Measurements from ENCODE around the gene GRIA3.

The GRIA3 gene

GRCh38 chrX:123222920-123223319 is 38.8 kb downstream of the GRIA3 start:
- no peak overlapping the region for H3K4me3 ChIP-seq (ENCODE audit: low read depth, low read length)
- H3K36me3 ChIP-seq (ENCODE audit: insufficient read depth, low read length): no peaks in the 10 kb centered on the region
- no peaks in the 10 kb centered on the region for H3K4me1 ChIP-seq (ENCODE audit: control insufficient read depth, insufficient read depth, low read length, unreplicated experiment)
- H3K27me3 ChIP-seq (ENCODE audit: insufficient read depth, low read length): no peaks in the 10 kb centered on the region
- no peak overlapping the region for H2AFZ ChIP-seq (ENCODE audit: low read length, unreplicated experiment)
- H3K79me2 ChIP-seq (ENCODE audit: control insufficient read depth, insufficient read depth, low read length, unreplicated experiment): no peaks in the 10 kb centered on the region
- H3K27ac ChIP-seq (ENCODE audit: low read depth, low read length): no peak overlapping the region

- H3K4me1 ChIP-seq (ENCODE audit: control insufficient read depth, insufficient read depth, low read length, unreplicated experiment): no peaks in the 10 kb centered on the region
- H2AFZ ChIP-seq (ENCODE audit: low read length, unreplicated experiment): no peak overlapping the region
- H3K4me3 ChIP-seq (ENCODE audit: low read depth, low read length): no peak overlapping the region
- no peaks in the 10 kb centered on the region for H3K79me2 ChIP-seq (ENCODE audit: control insufficient read depth, insufficient read depth, low read length, unreplicated experiment)
- no peaks in the 10 kb centered on the region for H3K36me3 ChIP-seq (ENCODE audit: insufficient read depth, low read length)
- no peaks in the 10 kb centered on the region for H3K27me3 ChIP-seq (ENCODE audit: insufficient read depth, low read length)
- H3K27ac ChIP-seq (ENCODE audit: low read depth, low read length): no peak overlapping the region
Measured at GRCh38 chrX:123223409-123223808, 39.3 kb downstream of the GRIA3 start.

DNA sequence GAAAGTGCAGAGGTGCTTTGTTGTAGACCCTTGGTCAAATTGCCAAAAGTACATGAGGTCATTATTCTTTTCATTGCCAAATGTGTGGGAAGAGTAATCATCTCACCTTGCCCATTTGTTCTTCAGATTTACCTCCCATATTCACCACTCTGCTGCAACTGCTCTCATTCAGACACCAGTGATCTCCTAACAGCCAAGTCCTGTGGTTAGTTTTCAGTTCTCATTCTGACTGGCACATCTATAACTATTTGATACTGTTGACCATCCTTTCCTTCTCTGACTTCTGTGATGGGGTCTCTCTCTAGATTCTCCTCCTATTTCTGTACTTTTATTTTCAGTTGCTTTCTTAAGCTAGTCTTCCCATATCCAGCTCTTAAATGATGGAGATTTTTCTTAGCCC is 39.8 kb downstream of the GRIA3 start:
- Histone ChIP-seq H3K4me3 (ENCODE audit: low read depth, low read length) (no peak overlapping the region), H3K27me3 (ENCODE audit: insufficient read depth, low read length) (no peaks in the 10 kb centered on the region), H2AFZ (ENCODE audit: low read length, unreplicated experiment) (no peak overlapping the region), H3K27ac (ENCODE audit: low read depth, low read length) (no peak overlapping the region), H3K36me3 (ENCODE audit: insufficient read depth, low read length) (no peaks in the 10 kb centered on the region), H3K4me1 (ENCODE audit: control insufficient read depth, insufficient read depth, low read length, unreplicated experiment) (no peaks in the 10 kb centered on the region), H3K79me2 (ENCODE audit: control insufficient read depth, insufficient read depth, low read length, unreplicated experiment) (no peaks in the 10 kb centered on the region)

DNA sequence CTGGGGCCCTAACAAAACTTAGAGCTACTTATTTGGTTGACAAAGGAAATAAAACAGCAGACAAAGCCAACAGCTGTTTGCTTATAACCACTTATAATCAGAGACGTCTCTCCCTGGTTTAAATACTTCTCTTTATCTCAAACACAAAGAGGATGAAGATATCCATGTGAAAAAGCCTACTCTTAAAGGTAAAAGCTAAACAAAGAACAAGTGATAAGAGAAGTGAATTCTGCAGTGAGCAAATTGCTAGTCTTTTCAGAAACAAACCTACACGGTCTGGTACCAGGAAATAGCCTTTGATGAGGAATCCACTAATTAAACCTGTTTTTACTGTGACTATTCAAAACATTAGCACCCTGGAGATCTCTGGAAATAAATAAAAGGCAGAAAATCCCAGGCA is 46.7 kb downstream of the GRIA3 start:
- no peaks in the 10 kb centered on the region for H3K4me1 ChIP-seq (ENCODE audit: control insufficient read depth, insufficient read depth, low read length, unreplicated experiment)
- no peaks in the 10 kb centered on the region for H3K79me2 ChIP-seq (ENCODE audit: control insufficient read depth, insufficient read depth, low read length, unreplicated experiment)
- no peak overlapping the region for H3K27ac ChIP-seq (ENCODE audit: low read depth, low read length)
- no peak overlapping the region for H3K4me3 ChIP-seq (ENCODE audit: low read depth, low read length)
- H3K27me3 ChIP-seq (ENCODE audit: insufficient read depth, low read length): no peaks in the 10 kb centered on the region
- no peaks in the 10 kb centered on the region for H3K36me3 ChIP-seq (ENCODE audit: insufficient read depth, low read length)
- H2AFZ ChIP-seq (ENCODE audit: low read length, unreplicated experiment): no peak overlapping the region

- no peaks in the 10 kb centered on the region for H3K27me3 ChIP-seq (ENCODE audit: insufficient read depth, low read length)
- no peak overlapping the region for H3K4me3 ChIP-seq (ENCODE audit: low read depth, low read length)
- H3K27ac ChIP-seq (ENCODE audit: low read depth, low read length): no peak overlapping the region
- no peaks in the 10 kb centered on the region for H3K79me2 ChIP-seq (ENCODE audit: control insufficient read depth, insufficient read depth, low read length, unreplicated experiment)
- H3K36me3 ChIP-seq (ENCODE audit: insufficient read depth, low read length): no peaks in the 10 kb centered on the region
- no peak overlapping the region for H2AFZ ChIP-seq (ENCODE audit: low read length, unreplicated experiment)
- H3K4me1 ChIP-seq (ENCODE audit: control insufficient read depth, insufficient read depth, low read length, unreplicated experiment): no peaks in the 10 kb centered on the region
Measured at GRCh38 chrX:123236859-123237258, 52.8 kb downstream of the GRIA3 start.

- Histone ChIP-seq H2AFZ (ENCODE audit: low read length, unreplicated experiment) (no peak overlapping the region), H3K79me2 (ENCODE audit: control insufficient read depth, insufficient read depth, low read length, unreplicated experiment) (no peaks in the 10 kb centered on the region), H3K36me3 (ENCODE audit: insufficient read depth, low read length) (no peaks in the 10 kb centered on the region), H3K27me3 (ENCODE audit: insufficient read depth, low read length) (no peaks in the 10 kb centered on the region), H3K27ac (ENCODE audit: low read depth, low read length) (no peak overlapping the region), H3K4me1 (ENCODE audit: control insufficient read depth, insufficient read depth, low read length, unreplicated experiment) (no peaks in the 10 kb centered on the region), H3K4me3 (ENCODE audit: low read depth, low read length) (no peak overlapping the region)
Measured at GRCh38 chrX:123237271-123237670, 53.2 kb downstream of the GRIA3 start.

- H3K36me3 ChIP-seq (ENCODE audit: insufficient read depth, low read length): no peaks in the 10 kb centered on the region
- no peaks in the 10 kb centered on the region for H3K27me3 ChIP-seq (ENCODE audit: insufficient read depth, low read length)
- H3K27ac ChIP-seq (ENCODE audit: low read depth, low read length): no peak overlapping the region
- H3K4me3 ChIP-seq (ENCODE audit: low read depth, low read length): no peak overlapping the region
- H3K79me2 ChIP-seq (ENCODE audit: control insufficient read depth, insufficient read depth, low read length, unreplicated experiment): no peaks in the 10 kb centered on the region
- no peaks in the 10 kb centered on the region for H3K4me1 ChIP-seq (ENCODE audit: control insufficient read depth, insufficient read depth, low read length, unreplicated experiment)
- no peak overlapping the region for H2AFZ ChIP-seq (ENCODE audit: low read length, unreplicated experiment)
Measured at GRCh38 chrX:123254457-123254856, 70.4 kb downstream of the GRIA3 start.

- no peaks in the 10 kb centered on the region for H3K79me2 ChIP-seq (ENCODE audit: control insufficient read depth, insufficient read depth, low read length, unreplicated experiment)
- no peaks in the 10 kb centered on the region for H3K36me3 ChIP-seq (ENCODE audit: insufficient read depth, low read length)
- H3K4me3 ChIP-seq (ENCODE audit: low read depth, low read length): no peak overlapping the region
- no peak overlapping the region for H2AFZ ChIP-seq (ENCODE audit: low read length, unreplicated experiment)
- no peaks in the 10 kb centered on the region for H3K27me3 ChIP-seq (ENCODE audit: insufficient read depth, low read length)
- H3K27ac ChIP-seq (ENCODE audit: low read depth, low read length): no peak overlapping the region
- H3K4me1 ChIP-seq (ENCODE audit: control insufficient read depth, insufficient read depth, low read length, unreplicated experiment): no peaks in the 10 kb centered on the region
Measured at GRCh38 chrX:123256378-123256777, 72.3 kb downstream of the GRIA3 start.

GRCh38 chrX:123260920-123261418 is 76.9 kb downstream of the GRIA3 start:
- Histone ChIP-seq H3K36me3 (ENCODE audit: insufficient read depth, low read length) (no peaks in the 10 kb centered on the region), H2AFZ (ENCODE audit: low read length, unreplicated experiment) (no peak overlapping the region), H3K27ac (ENCODE audit: low read depth, low read length) (no peak overlapping the region), H3K4me3 (ENCODE audit: low read depth, low read length) (no peak overlapping the region), H3K79me2 (ENCODE audit: control insufficient read depth, insufficient read depth, low read length, unreplicated experiment) (no peaks in the 10 kb centered on the region), H3K4me1 (ENCODE audit: control insufficient read depth, insufficient read depth, low read length, unreplicated experiment) (no peaks in the 10 kb centered on the region), H3K27me3 (ENCODE audit: insufficient read depth, low read length) (no peaks in the 10 kb centered on the region)

DNA sequence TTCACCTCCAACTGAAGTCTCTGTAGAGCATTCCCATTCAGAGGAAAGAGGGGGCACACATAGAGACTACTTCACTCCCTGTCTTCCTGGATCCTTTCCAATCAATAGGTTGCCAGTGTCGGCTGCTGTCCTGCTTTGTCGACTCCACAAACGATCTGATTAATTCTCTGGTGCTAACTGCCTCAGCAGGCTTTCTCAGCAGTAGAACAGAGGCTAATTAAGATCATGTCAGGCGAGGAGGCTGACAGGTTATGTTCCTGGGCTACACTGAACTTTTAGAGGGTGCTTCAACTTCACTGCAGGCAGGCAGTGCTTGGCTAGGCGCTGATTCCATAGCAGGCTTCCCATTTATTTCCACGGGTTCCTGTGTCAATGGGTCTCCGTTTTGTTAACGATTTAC is 79.2 kb downstream of the GRIA3 start:
- Histone ChIP-seq H3K79me2 (ENCODE audit: control insufficient read depth, insufficient read depth, low read length, unreplicated experiment) (no peaks in the 10 kb centered on the region), H3K36me3 (ENCODE audit: insufficient read depth, low read length) (no peaks in the 10 kb centered on the region), H3K27me3 (ENCODE audit: insufficient read depth, low read length) (no peaks in the 10 kb centered on the region), H2AFZ (ENCODE audit: low read length, unreplicated experiment) (no peak overlapping the region), H3K4me1 (ENCODE audit: control insufficient read depth, insufficient read depth, low read length, unreplicated experiment) (no peaks in the 10 kb centered on the region), H3K4me3 (ENCODE audit: low read depth, low read length) (no peak overlapping the region), H3K27ac (ENCODE audit: low read depth, low read length) (no peak overlapping the region)

DNA sequence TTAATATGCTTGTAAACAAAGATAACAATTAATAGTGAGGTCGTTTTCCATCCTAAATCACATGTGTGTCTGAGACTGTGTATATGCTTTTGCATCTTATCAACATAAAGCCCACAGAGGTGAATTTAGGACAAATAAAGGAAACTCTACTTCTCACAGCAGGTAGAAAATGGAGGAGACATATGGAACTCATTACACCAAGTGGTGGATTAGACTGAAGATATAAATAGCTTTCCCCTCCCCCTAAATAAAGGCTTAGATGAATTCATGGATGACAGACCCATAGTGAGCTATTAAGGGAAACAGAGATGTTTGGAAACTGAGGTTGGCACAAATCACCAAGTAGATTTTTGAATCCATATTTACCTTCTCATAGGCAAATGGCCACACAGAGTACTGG is 79.7 kb downstream of the GRIA3 start:
- Histone ChIP-seq H3K27me3 (ENCODE audit: insufficient read depth, low read length) (no peaks in the 10 kb centered on the region), H3K36me3 (ENCODE audit: insufficient read depth, low read length) (no peaks in the 10 kb centered on the region), H3K4me3 (ENCODE audit: low read depth, low read length) (no peak overlapping the region), H3K27ac (ENCODE audit: low read depth, low read length) (no peak overlapping the region), H2AFZ (ENCODE audit: low read length, unreplicated experiment) (no peak overlapping the region), H3K79me2 (ENCODE audit: control insufficient read depth, insufficient read depth, low read length, unreplicated experiment) (no peaks in the 10 kb centered on the region), H3K4me1 (ENCODE audit: control insufficient read depth, insufficient read depth, low read length, unreplicated experiment) (no peaks in the 10 kb centered on the region)

Data from ACC112 (cell line).